Heart right ventricle (tissue), 16 donors: ENCODE data around the gene NSMCE1. TPM values are rescaled to one million over a fixed set of nuclear protein-coding genes. Genes with fewer than 3 reads are reported as not detected.

Experiments used
- ATAC-seq, 8 donors: fragments of 200-7000 bp; cut with Tn5 transposase; one replicate each; pipeline ENCODE4 v1.9.1; 2020; ENCODE audit warnings: mild to moderate bottlenecking in 8 of 8, moderate library complexity in 8 of 8, moderate number of reproducible peaks in 1 of 8
- DNase-seq, 2 donors: peaks; one replicate each; pipeline ENCODE4 v3.0.0-alpha.2; 2020
- H3K27ac ChIP-seq, 10 donors: fragments of 200-600 bp; sonication (generic) in 2 of 10; one replicate each; pipeline versions ENCODE4 v1.5.0 to v1.8.0; 2020 to 2022; ENCODE audit warnings: mild to moderate bottlenecking in 3 of 10
- H3K27me3 ChIP-seq, 7 donors: fragments of 200-600 bp; one replicate each; pipeline ENCODE4 v1.8.0; 2021 to 2022; ENCODE audit warnings: mild to moderate bottlenecking in 2 of 7
- H3K36me3 ChIP-seq, 9 donors: fragments of 200-600 bp; sonication (generic) in 1 of 9; one replicate each; pipeline versions ENCODE4 v1.5.0 to v1.8.0; 2020 to 2022; ENCODE audit warnings: mild to moderate bottlenecking in 2 of 9
- H3K4me1 ChIP-seq, 9 donors: fragments of 200-600 bp; sonication (generic) in 1 of 9; one replicate each; pipeline versions ENCODE4 v1.5.0 to v1.8.0; 2020 to 2022; ENCODE audit warnings: mild to moderate bottlenecking in 4 of 9
- H3K4me3 ChIP-seq, 10 donors: fragments of 200-600 bp; sonication (generic) in 2 of 10; one replicate each; pipeline versions ENCODE4 v1.5.0 to v1.8.0; 2020 to 2022; ENCODE audit warnings: mild to moderate bottlenecking in 7 of 10, moderate library complexity in 2 of 10
- H3K9me3 ChIP-seq, 11 donors: fragments of 200-600 bp in 10 of 11; sonication (generic) in 2 of 11; one replicate each; pipeline versions ENCODE4 v1.5.0 to v1.8.0; 2013 to 2022; ENCODE audit warnings: mild to moderate bottlenecking in 2 of 11, control low read depth in 1 of 11, moderate library complexity in 1 of 11
- CTCF ChIP-seq, 9 donors: fragments of 200-600 bp; sonication (generic) in 2 of 9; IDR thresholded peaks; one replicate each; pipeline versions ENCODE4 v1.5.0 to v1.8.0; 2021 to 2022; ENCODE audit warnings: antibody characterized with exemption in 9 of 9, mild to moderate bottlenecking in 5 of 9, moderate library complexity in 1 of 9
- WGBS, 2 donors: extraction: QIAGEN DNeasy Blood & Tissue Kit; methylation state at CpG; one replicate each; pipeline ENCODE4 v1.1.7; 2013; ENCODE audit warnings: inconsistent platforms in 1 of 2; 5-methylcytosine and 5-hydroxymethylcytosine counted together
- intact Hi-C, 10 donors: fragments of 100-400 bp; cut with DNase I; formaldehyde crosslinking; loops; one replicate each; pipeline versions ENCODE4 v1.11.1 to v1.14.2; 2022
- polyA plus RNA-seq, 2 donors: library from polyadenylated mRNA; stranded (reverse); fragments of 200-250 nt; gene quantifications; one replicate each; pipeline ENCODE4 v1.2.3, GENCODE V29; 2013
- total RNA-seq, 10 donors: library from RNA; stranded (reverse); fragmentation: NEBNext Ultra II Directional in 3 of 10; extraction: Animal tissue kit (Norgen Biotek cat#: 25700) in 3 of 10; gene quantifications; one replicate each; pipeline versions ENCODE4 v1.2.1 to v1.2.4, GENCODE V29; 2021 to 2023
- donor health status: Arrhythmogenic right ventricular cardiomyopathy.
- donor health status: ischemic (EF 13 %, LVEDD 7.1; RV severe dilation, severe dysfunction).
- donor health status: healthy with polysubstance abuse.
- donor health status: DM: no; HTN: yes; CAD: no.
- donor health status: DM: no; HTN: no; CAD: no.
- donor health status: ischemic (EF 25% LVEDD 6.9; RV normal size, moderate dysfunction).
- donor health status: ischemic (EF 25% LVEDD 5.7; RV mildly dilated, moderate dysfunction).
- donor health status: healthy.
- donor health status: DM: yes; HTN: yes; CAD: no.
- donor health status: Ischemic cardiomyopathy.
- donor health status: ischemic (EF 35%, LVEDD 5.7; RV mildly dilated, moderate dysfunction).
- donor health status: nonischemic (EF 11% LVEDD 7.7; RV severe dilation, severe dysfunction).
- donor health status: DM: yes; HTN: yes; CAD: no.
- donor health status: PGD.
- donor health status: ischemic (EF 29% LVEDD 5.4; RV normal size, mild dysfunction).
- donor health status: nonischemic (EF 23%, LVEDD 6.1; RV moderate dilation, normal function).

The NSMCE1 gene
- total and polyA plus RNA-seq, 12 donors, result 33.5 to 57.1 (median 38.1) TPM

GRCh38 chr16:27195941-27196595, 72.5 kb downstream of the NSMCE1 start:
- WGBS, 2 donors, result 83 to 88% methylated on average over 9 of the region's 9 CpGs
- H3K4me3 ChIP-seq, result no peak overlapping the region
- no peak overlapping the region for H3K27ac ChIP-seq
- no peak for DNase-seq
- no peak for ATAC-seq
- no peak for TF ChIP-seq CTCF (IDR thresholded peaks at IDR 0.05)
- H3K9me3 ChIP-seq, result no peaks in the 10 kb centered on the region
- peaks cover 0 to 26% (median 3%) of the 10 kb centered on the region in 7 donors for H3K27me3 ChIP-seq
- H3K36me3 ChIP-seq, result no peaks in the 10 kb centered on the region
- intact Hi-C loops, result no loop called here
- peaks cover 0 to 18% (median 0%) of the 10 kb centered on the region in 9 donors for H3K4me1 ChIP-seq

DNA sequence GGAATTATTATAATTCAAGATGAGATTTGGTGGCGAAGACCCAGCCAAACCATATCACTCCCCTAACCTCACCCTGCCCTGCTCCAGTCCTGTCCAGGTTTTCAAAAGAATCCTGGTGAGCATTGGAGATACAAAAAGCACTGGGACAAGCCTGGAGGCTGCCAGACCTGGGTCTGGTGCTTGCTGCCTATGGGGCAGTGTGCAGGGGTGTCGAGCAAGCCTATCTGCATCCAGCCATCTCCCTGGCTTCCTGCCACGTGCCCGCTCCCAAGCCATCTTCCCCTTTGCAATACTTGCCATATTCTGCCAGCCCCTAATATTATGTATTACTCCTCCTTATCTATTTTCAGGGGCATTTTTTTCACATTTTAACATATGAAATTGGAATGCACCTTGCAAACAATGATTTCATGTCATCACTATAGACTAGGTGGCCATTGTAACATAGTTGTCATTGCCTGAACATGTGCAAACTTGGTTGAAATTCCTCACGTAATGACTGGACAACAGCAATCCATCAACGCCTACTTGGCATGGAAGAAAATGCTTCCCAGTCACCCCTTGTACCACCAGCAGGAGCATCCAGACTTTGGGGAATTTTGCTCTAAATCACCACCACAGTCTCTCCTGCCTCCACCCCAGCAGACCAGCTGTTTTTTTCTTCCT, 73.4 kb downstream of the NSMCE1 start:
- DNase-seq (no peak), ATAC-seq (no peak)
- H3K4me3 ChIP-seq, result no peak overlapping the region
- H3K36me3 ChIP-seq, result no peaks in the 10 kb centered on the region
- TF ChIP-seq CTCF (IDR thresholded peaks at IDR 0.05), result no peak
- intact Hi-C loops, result no loop called here
- peaks cover 0 to 13% (median 0%) of the 10 kb centered on the region in 9 donors for H3K4me1 ChIP-seq
- H3K27ac ChIP-seq, result no peak overlapping the region
- no peaks in the 10 kb centered on the region for H3K9me3 ChIP-seq
- WGBS, 2 donors, result 79 to 81% methylated on average over 6 of the region's 6 CpGs
- H3K27me3 ChIP-seq, result peaks cover 0 to 32% (median 3%) of the 10 kb centered on the region in 7 donors

DNA sequence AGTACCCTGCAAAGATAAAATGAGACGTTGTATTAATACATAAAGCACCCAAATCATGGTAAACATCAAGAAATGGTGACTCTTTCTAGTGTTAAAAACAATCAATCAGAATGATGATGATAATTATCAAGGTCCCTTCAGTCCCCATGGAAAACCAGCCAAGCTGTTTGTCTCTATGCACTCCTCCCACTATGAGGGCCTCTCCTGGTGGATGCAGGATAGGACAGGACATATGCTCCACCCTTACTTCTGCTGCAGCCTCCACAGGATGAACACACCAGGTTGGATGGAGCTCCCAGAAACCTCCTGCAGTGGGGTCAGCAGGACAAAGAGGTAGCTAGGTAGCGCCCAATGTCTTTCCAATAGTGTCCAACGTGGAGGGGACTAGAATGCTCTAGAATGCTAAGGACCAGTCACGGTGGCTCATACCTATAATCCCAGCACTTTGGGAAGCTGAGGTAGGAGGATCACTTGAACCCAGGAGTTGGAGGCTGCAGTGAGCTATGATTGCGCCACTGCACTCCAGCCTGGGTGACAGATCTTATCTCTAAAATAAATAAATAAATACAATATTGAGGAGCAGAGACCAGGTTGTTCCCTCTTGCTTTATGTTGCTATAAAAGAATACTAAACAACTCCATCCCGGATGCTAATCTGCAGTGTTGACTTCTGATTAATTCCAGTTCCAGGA, 75.1 kb downstream of the NSMCE1 start:
- ATAC-seq, result no peak
- Histone ChIP-seq H3K27ac (no peak overlapping the region), H3K9me3 (no peaks in the 10 kb centered on the region), H3K36me3 (no peaks in the 10 kb centered on the region), H3K4me3 (no peak overlapping the region), H3K4me1 (no peaks in the 10 kb centered on the region), H3K27me3 (peaks cover 0 to 46% (median 14%) of the 10 kb centered on the region in 7 donors)
- WGBS, 2 donors, result 79 to 81% methylated on average over 6 of the region's 6 CpGs
- DNase-seq, result no peak
- TF ChIP-seq CTCF (IDR thresholded peaks at IDR 0.05), result no peak
- intact Hi-C loops, result no loop called here

- Histone ChIP-seq H3K27me3 (peaks cover 0 to 38% (median 14%) of the 10 kb centered on the region in 7 donors), H3K27ac (no peak overlapping the region), H3K4me1 (no peaks in the 10 kb centered on the region), H3K36me3 (no peaks in the 10 kb centered on the region), H3K9me3 (no peaks in the 10 kb centered on the region), H3K4me3 (no peak overlapping the region)
- DNase-seq (no peak), ATAC-seq (no peak)
- intact Hi-C loops, result no loop called here
- 65% methylated on average over 7 of the region's 7 CpGs for WGBS, 2 donors
- no peak for TF ChIP-seq CTCF (IDR thresholded peaks at IDR 0.05)
Measured at GRCh38 chr16:27191352-27191924, 77.1 kb downstream of the NSMCE1 start.
